Activated B cell treated with CpG ODN at 0.5 μM for 24 hours (primary cell): ENCODE measurements around the gene CCNY. TPM values are rescaled to one million over a fixed set of nuclear protein-coding genes. Genes with fewer than 3 reads are reported as not detected.

Source experiments
- ATAC-seq: fragments of 200-7000 bp; cut with Tn5 transposase; one replicate; pipeline ENCODE4 v1.10.0; 2021; ENCODE audit warnings: low read depth, mild to moderate bottlenecking, moderate library complexity
- CTCF ChIA-PET: fragments of 350-600 bp; sonication (Branson Sonifier 250); formaldehyde crosslinking; loops from one replicate; lab custom pipeline; 2021; ENCODE audit warnings: antibody characterized with exemption; lab: Charles Lee
- POLR2A ChIA-PET: fragments of 350-600 bp; sonication (Branson Sonifier 250); formaldehyde crosslinking; loops from one replicate; lab custom pipeline; 2021; ENCODE audit warnings: antibody characterized with exemption; lab: Charles Lee
- DNase-seq: peaks from one replicate; pipeline ENCODE4 v3.0.0; 2022
- H3K27ac Mint-ChIP-seq: one replicate; pipeline ENCODE4 v1.8.0; 2020; ENCODE audit warnings: mixed read lengths
- H3K27me3 Mint-ChIP-seq: one replicate; pipeline ENCODE4 v1.8.0; 2021; ENCODE audit warnings: mixed read lengths
- H3K36me3 Mint-ChIP-seq: one replicate; pipeline ENCODE4 v1.8.0; 2021; ENCODE audit warnings: low read depth, mixed read lengths
- H3K4me1 Mint-ChIP-seq: one replicate; pipeline ENCODE4 v1.8.0; 2021; ENCODE audit warnings: mixed read lengths
- H3K4me3 Mint-ChIP-seq: one replicate; pipeline ENCODE4 v1.8.0; 2020; ENCODE audit warnings: mild to moderate bottlenecking, mixed read lengths
- H3K9me3 Mint-ChIP-seq: one replicate; pipeline ENCODE4 v1.8.0; 2020; ENCODE audit warnings: mixed read lengths
- CTCF ChIP-seq: fragments of 200-600 bp; IDR thresholded peaks from one replicate; pipeline ENCODE4 v1.8.0; 2022; ENCODE audit warnings: antibody characterized with exemption, mild to moderate bottlenecking
- intact Hi-C: fragments of 100-400 bp; cut with micrococcal nuclease; formaldehyde crosslinking; loops from one replicate; pipeline ENCODE4 v1.15.1; 2024
- total RNA-seq: library from RNA; stranded (reverse); gene quantifications from 2 replicates; pipeline ENCODE4 v1.2.3, GENCODE V29; 2022

Gene CCNY
- total RNA-seq, 1 donor from 2014 or later: 69.2 TPM

- TF ChIP-seq CTCF: no peak
- Mint-ChIP-seq H3K27me3 (no peaks in the 10 kb centered on the region), H3K27ac (peak overlapping the region; percentile 16), H3K9me3 (no peaks in the 10 kb centered on the region), H3K36me3 (no peaks in the 10 kb centered on the region), H3K4me1 (peaks cover 82% of the 10 kb centered on the region), H3K4me3 (peak overlapping the region; percentile 39)
- DNase-seq: no peak
- ATAC-seq: peak; percentile 52
- ChIA-PET POLR2A (no interaction called here), CTCF (no interaction called here)
- intact Hi-C loops: no loop called here
These were observed 36.0 kb downstream of the CCNY start for GRCh38 chr10:35372329-35372728.

- ATAC-seq (no peak), DNase-seq (no peak)
- Mint-ChIP-seq H3K9me3 (no peaks in the 10 kb centered on the region), H3K4me3 (no peak overlapping the region), H3K36me3 (no peaks in the 10 kb centered on the region), H3K27me3 (no peaks in the 10 kb centered on the region), H3K27ac (peak overlapping the region; percentile 20), H3K4me1 (peaks cover 83% of the 10 kb centered on the region)
- TF ChIP-seq CTCF: no peak
- ChIA-PET POLR2A (interaction anchor here (1.0 kb wide), 1 partner anchor 180 kb away, joined by 3 read pairs; no protein-coding TSS in a partner anchor), CTCF (no interaction called here)
- intact Hi-C loops: loop anchor here (5.0 kb wide), 2 partner anchors 77 to 1507 kb away; no protein-coding TSS in a partner anchor
These were observed 38.9 kb downstream of the CCNY start for GRCh38 chr10:35375091-35375765.

- ChIA-PET POLR2A (no interaction called here), CTCF (no interaction called here)
- Mint-ChIP-seq H3K4me1 (peaks cover 76% of the 10 kb centered on the region), H3K27me3 (no peaks in the 10 kb centered on the region), H3K9me3 (no peaks in the 10 kb centered on the region), H3K27ac (no peak overlapping the region), H3K4me3 (no peak overlapping the region), H3K36me3 (no peaks in the 10 kb centered on the region)
- TF ChIP-seq CTCF: no peak
- ATAC-seq: no peak
- intact Hi-C loops: loop anchor here (5.0 kb wide), 2 partner anchors 75 to 1505 kb away; no protein-coding TSS in a partner anchor
- DNase-seq: no peak
These were observed 40.9 kb downstream of the CCNY start for GRCh38 chr10:35377050-35377728.

- no peaks in the 10 kb centered on the region for H3K27me3 Mint-ChIP-seq
- ChIA-PET CTCF (interaction anchor here (1.0 to 2.3 kb wide), 4 partner anchors 39 to 258 kb away, joined by 4 to 18 read pairs (median 6); no protein-coding TSS in a partner anchor), POLR2A (interaction anchor here (0.8 to 1.3 kb wide), 4 partner anchors 28 to 252 kb away, joined by 3 to 4 read pairs (median 3); partner anchors contain the start of genes CCNY and CREM)
- H3K4me3 Mint-ChIP-seq: peak overlapping the region; percentile 68
- H3K27ac Mint-ChIP-seq: peak overlapping the region; percentile 91
- intact Hi-C loops: loop anchor here (1.0 to 5.0 kb wide), 13 partner anchors 20 to 1504 kb away; partner anchors contain the start of genes CCNY, CREM and FZD8
- no peak for DNase-seq
- peaks cover 62% of the 10 kb centered on the region for H3K4me1 Mint-ChIP-seq
- no peaks in the 10 kb centered on the region for H3K36me3 Mint-ChIP-seq
- H3K9me3 Mint-ChIP-seq: no peaks in the 10 kb centered on the region
- ATAC-seq: peak; percentile 9
- TF ChIP-seq CTCF: no peak
These were observed 42.4 kb downstream of the CCNY start for GRCh38 chr10:35378541-35379210.
